Liver (tissue), 9 donors: ENCODE data around the gene PLCB4. TPM values are rescaled to one million over a fixed set of nuclear protein-coding genes. Genes with fewer than 3 reads are reported as not detected.

ENCODE experiments used
- DNase-seq: peaks from one replicate; pipeline ENCODE4 v3.0.0-alpha.2; 2017; ENCODE audit warnings: low spot score
- H3K27ac ChIP-seq, 2 donors: one replicate each; pipeline ENCODE4 v1.7.0; 2013; ENCODE audit warnings: inconsistent platforms in 2 of 2, low read length in 2 of 2, control low read depth in 1 of 2, low read depth in 1 of 2, mild to moderate bottlenecking in 1 of 2
- H3K27me3 ChIP-seq, 4 donors: one replicate each; pipeline versions ENCODE4 v1.6.1 to v1.7.0; 2013; ENCODE audit warnings: low read length in 3 of 4, inconsistent platforms in 1 of 4, mild to moderate bottlenecking in 1 of 4, moderate library complexity in 1 of 4; ENCODE audit not compliant: control insufficient read depth in 4 of 4, insufficient read depth in 4 of 4
- H3K36me3 ChIP-seq, 4 donors: one replicate each; pipeline versions ENCODE4 v1.6.1 to v1.7.0; 2013; ENCODE audit warnings: low read length in 3 of 4, mild to moderate bottlenecking in 3 of 4, low read depth in 1 of 4, moderate library complexity in 1 of 4; ENCODE audit not compliant: control insufficient read depth in 4 of 4, insufficient read depth in 3 of 4
- H3K4me1 ChIP-seq, 4 donors: one replicate each; pipeline versions ENCODE4 v1.6.1 to v1.7.0; 2013; ENCODE audit warnings: low read length in 3 of 4, mild to moderate bottlenecking in 3 of 4, moderate library complexity in 1 of 4; ENCODE audit not compliant: control insufficient read depth in 4 of 4, insufficient read depth in 4 of 4
- H3K4me3 ChIP-seq, 3 donors: one replicate each; pipeline versions ENCODE4 v1.6.1 to v1.7.0; 2013; ENCODE audit warnings: low read length in 3 of 3, control low read depth in 1 of 3, low read depth in 1 of 3, mild to moderate bottlenecking in 1 of 3
- H3K9ac ChIP-seq, 2 donors: one replicate each; pipeline ENCODE4 v1.7.0; 2013; ENCODE audit warnings: low read length in 2 of 2, mild to moderate bottlenecking in 2 of 2, moderate library complexity in 2 of 2, control low read depth in 1 of 2, low read depth in 1 of 2
- H3K9me3 ChIP-seq, 4 donors: one replicate each; pipeline versions ENCODE4 v1.6.1 to v1.7.0; 2013; ENCODE audit warnings: low read length in 3 of 4; ENCODE audit not compliant: control insufficient read depth in 4 of 4
- EGR1 ChIP-seq, 2 donors: IDR thresholded peaks; 2 replicates each; pipeline ENCODE4 v1.6.1; 2016 to 2018; ENCODE audit warnings: antibody characterized with exemption in 2 of 2, low read depth in 2 of 2
- FOXA1 ChIP-seq: IDR thresholded peaks from 2 replicates; pipeline ENCODE4 v1.6.1; 2016; ENCODE audit warnings: antibody characterized with exemption
- FOXA2 ChIP-seq: IDR thresholded peaks from 2 replicates; pipeline ENCODE4 v1.6.1; 2016; ENCODE audit warnings: antibody characterized with exemption
- GABPA ChIP-seq, 2 donors: IDR thresholded peaks in 1 of 2; conservative IDR thresholded peaks in 1 of 2; 2 replicates each; pipeline ENCODE4 v1.6.1; 2016; ENCODE audit warnings: antibody characterized with exemption in 2 of 2, mild to moderate bottlenecking in 1 of 2, moderate library complexity in 1 of 2
- HNF4G ChIP-seq: IDR thresholded peaks from 2 replicates; pipeline ENCODE4 v1.6.1; 2016; ENCODE audit warnings: antibody characterized with exemption
- JUND ChIP-seq, 2 donors: IDR thresholded peaks; 2 replicates each; pipeline ENCODE4 v1.6.1; 2016; ENCODE audit warnings: antibody characterized with exemption in 2 of 2
- RAD21 ChIP-seq, 2 donors: IDR thresholded peaks; 2 replicates each; pipeline ENCODE4 v1.6.1; 2016; ENCODE audit warnings: antibody characterized with exemption in 2 of 2, mild to moderate bottlenecking in 2 of 2
- RXRA ChIP-seq, 2 donors: IDR thresholded peaks; 2 replicates each; pipeline ENCODE4 v1.6.1; 2017 to 2018; ENCODE audit warnings: antibody characterized with exemption in 2 of 2, mild to moderate bottlenecking in 1 of 2
- SP1 ChIP-seq: IDR thresholded peaks from 2 replicates; pipeline ENCODE4 v1.6.1; 2018; ENCODE audit warnings: antibody characterized with exemption, mild to moderate bottlenecking
- TAF1 ChIP-seq: conservative IDR thresholded peaks from 2 replicates; pipeline ENCODE4 v1.6.1; 2016; ENCODE audit warnings: antibody characterized with exemption, mild to moderate bottlenecking
- YY1 ChIP-seq: IDR thresholded peaks from 2 replicates; pipeline ENCODE4 v1.6.1; 2016; ENCODE audit warnings: antibody characterized with exemption, mild to moderate bottlenecking
- WGBS: extraction: QIAGEN DNeasy Blood & Tissue Kit; methylation state at CpG from one replicate; pipeline ENCODE4 v1.1.7; 2013; 5-methylcytosine and 5-hydroxymethylcytosine counted together
- polyA plus RNA-seq, 2 donors: library from polyadenylated mRNA; stranded (reverse) in 1 of 2; unstranded in 1 of 2; fragments of 200-250 nt in 1 of 2; fragments of >200 nt in 1 of 2; fragmentation: Nextera tagmentation in 1 of 2; extraction: Ambion mirVana in 1 of 2; gene quantifications; one replicate each; pipeline versions ENCODE4 v1.2.1 to v1.2.3, GENCODE V29; 2013 to 2015
- total RNA-seq, 2 donors: library from RNA; depleted of rRNA; stranded (reverse); fragments of >200 nt; gene quantifications; one replicate each; pipeline ENCODE4 v1.2.3, GENCODE V29; 2014
- TF ChIP-seq, protein P1 (sequence below): fragments of 150-350 bp; IDR thresholded peaks from 2 replicates; pipeline ENCODE4 v1.5.1; 2017; ENCODE audit warnings: improper control_type of control experiment, low read depth, low read length; ENCODE audit not compliant: missing input control
- TF ChIP-seq, protein P2 (sequence below): IDR thresholded peaks from 2 replicates; pipeline ENCODE4 v1.6.1; 2016; ENCODE audit warnings: antibody characterized with exemption
- TF ChIP-seq, protein P3 (sequence below): IDR thresholded peaks from 2 replicates; pipeline ENCODE4 v1.6.1; 2016; ENCODE audit warnings: antibody characterized with exemption
- TF ChIP-seq, protein P4 (sequence below): IDR thresholded peaks from 2 replicates; pipeline ENCODE4 v1.6.1; 2016; ENCODE audit warnings: antibody characterized with exemption, mild to moderate bottlenecking
- donor health status: healthy.
- donor health status: healthy.
- donor health status: healthy.
- donor health status: healthy.
- donor health status: healthy.

Gene PLCB4
- total and polyA plus RNA-seq, 4 donors = 0.14 to 0.67 (median 0.30) TPM

DNA sequence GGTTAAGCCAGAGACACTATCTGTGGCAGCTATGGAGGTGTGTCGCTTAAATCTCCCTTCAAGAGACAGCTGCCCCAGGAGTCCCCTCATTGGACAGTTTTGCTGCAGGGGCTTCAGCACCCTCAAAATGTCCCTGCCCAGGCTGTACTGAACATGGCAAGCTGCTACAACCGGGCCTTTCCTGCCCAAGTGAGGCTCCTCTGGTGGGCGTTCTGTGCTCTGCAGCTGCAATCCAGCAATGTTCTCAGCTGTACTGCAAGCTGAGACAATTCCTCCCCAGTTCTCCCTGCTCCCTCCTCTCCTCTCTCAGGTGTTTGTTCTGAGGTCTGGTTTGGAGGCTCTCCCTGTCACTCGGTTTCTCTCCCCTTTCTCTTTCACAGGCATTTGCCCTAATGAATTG lies 254.7 kb downstream of the PLCB4 start (continued):
- TF ChIP-seq, protein P1, sequence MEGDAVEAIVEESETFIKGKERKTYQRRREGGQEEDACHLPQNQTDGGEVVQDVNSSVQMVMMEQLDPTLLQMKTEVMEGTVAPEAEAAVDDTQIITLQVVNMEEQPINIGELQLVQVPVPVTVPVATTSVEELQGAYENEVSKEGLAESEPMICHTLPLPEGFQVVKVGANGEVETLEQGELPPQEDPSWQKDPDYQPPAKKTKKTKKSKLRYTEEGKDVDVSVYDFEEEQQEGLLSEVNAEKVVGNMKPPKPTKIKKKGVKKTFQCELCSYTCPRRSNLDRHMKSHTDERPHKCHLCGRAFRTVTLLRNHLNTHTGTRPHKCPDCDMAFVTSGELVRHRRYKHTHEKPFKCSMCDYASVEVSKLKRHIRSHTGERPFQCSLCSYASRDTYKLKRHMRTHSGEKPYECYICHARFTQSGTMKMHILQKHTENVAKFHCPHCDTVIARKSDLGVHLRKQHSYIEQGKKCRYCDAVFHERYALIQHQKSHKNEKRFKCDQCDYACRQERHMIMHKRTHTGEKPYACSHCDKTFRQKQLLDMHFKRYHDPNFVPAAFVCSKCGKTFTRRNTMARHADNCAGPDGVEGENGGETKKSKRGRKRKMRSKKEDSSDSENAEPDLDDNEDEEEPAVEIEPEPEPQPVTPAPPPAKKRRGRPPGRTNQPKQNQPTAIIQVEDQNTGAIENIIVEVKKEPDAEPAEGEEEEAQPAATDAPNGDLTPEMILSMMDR = no peak
- TF ChIP-seq YY1 (no peak), EGR1 (IDR thresholded peaks at IDR 0.05; ENCODE audit: low read depth in 2 of 2) (no peak), TAF1 (no peak)

DNA sequence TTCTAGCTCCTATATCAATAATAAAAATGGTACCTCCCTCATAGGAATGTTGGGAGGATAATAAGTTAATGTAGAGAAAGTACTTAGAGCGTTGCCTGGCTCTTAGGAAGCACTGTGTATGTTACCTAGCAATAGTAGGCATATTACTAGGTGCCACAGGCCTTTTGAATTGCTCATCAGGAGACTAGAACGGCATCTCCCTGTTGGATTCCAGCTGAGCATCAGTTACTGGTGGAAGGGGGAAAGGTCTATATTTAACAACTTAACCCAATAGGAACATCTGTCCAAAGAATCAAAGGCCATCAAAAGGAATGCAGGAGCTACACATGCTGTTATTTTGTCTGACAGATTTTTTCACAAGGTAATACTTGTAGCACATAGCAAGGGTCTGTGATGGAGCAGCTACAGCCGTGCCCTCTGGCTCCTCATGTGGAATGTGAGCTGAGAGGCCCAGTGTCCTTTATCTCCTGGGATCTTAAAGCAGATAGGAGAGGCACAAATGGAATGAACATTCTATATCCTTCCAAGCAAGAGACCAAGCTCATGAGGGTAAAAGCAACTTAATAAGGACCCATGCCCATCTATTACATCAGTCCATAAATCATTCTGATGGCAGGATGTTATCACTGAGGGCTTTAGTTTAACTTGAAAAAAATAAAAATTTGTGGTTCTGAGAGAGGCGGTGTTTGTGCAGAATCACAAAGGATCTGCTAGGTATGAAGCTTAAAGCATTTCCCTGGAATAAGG lies 260.6 kb downstream of the PLCB4 start:
- Histone ChIP-seq H3K4me1 (no peaks in the 10 kb centered on the region), H3K9ac (no peak overlapping the region), H3K4me3 (no peak overlapping the region), H3K27ac (no peak overlapping the region), H3K9me3 (no peaks in the 10 kb centered on the region), H3K36me3 (no peaks in the 10 kb centered on the region), H3K27me3 (no peaks in the 10 kb centered on the region)
- no peak for DNase-seq
- WGBS = 79% methylated on average over 4 of the region's 4 CpGs
- no peak for TF ChIP-seq HNF4G
- no peak for TF ChIP-seq YY1
- TF ChIP-seq RAD21 (IDR thresholded peaks at IDR 0.05) = no peak
- TF ChIP-seq, protein P2, sequence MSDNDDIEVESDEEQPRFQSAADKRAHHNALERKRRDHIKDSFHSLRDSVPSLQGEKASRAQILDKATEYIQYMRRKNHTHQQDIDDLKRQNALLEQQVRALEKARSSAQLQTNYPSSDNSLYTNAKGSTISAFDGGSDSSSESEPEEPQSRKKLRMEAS = no peak
- TF ChIP-seq, protein P3, sequence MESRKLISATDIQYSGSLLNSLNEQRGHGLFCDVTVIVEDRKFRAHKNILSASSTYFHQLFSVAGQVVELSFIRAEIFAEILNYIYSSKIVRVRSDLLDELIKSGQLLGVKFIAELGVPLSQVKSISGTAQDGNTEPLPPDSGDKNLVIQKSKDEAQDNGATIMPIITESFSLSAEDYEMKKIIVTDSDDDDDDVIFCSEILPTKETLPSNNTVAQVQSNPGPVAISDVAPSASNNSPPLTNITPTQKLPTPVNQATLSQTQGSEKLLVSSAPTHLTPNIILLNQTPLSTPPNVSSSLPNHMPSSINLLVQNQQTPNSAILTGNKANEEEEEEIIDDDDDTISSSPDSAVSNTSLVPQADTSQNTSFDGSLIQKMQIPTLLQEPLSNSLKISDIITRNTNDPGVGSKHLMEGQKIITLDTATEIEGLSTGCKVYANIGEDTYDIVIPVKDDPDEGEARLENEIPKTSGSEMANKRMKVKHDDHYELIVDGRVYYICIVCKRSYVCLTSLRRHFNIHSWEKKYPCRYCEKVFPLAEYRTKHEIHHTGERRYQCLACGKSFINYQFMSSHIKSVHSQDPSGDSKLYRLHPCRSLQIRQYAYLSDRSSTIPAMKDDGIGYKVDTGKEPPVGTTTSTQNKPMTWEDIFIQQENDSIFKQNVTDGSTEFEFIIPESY = no peak
- no peak for TF ChIP-seq TAF1
- TF ChIP-seq EGR1 (IDR thresholded peaks at IDR 0.05; ENCODE audit: low read depth in 2 of 2) = no peak
- TF ChIP-seq SP1 = no peak

DNA sequence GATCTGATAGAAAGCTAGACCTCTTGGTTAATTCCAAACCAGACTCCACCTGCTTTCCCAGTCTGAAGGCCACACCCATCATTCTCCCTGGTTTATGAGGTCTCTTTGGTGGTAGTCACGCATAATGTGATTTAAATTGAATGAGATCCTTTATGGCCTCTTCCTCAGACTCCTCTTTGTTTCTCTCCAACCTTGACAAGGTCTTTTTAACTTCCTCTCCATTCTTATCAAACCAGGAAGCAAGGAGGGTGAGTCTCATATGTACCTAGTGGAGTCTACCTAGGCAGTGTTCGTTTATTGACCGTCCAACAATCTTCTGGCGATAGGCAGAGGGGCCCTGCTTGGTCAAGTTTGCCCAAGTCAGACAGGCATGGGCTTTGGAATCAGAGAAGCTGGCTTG lies 261.3 kb downstream of the PLCB4 start:
- DNase-seq = no peak
- WGBS = 86% methylated on average over 4 of the region's 4 CpGs
- Histone ChIP-seq H3K4me1 (no peaks in the 10 kb centered on the region), H3K4me3 (no peak overlapping the region), H3K9me3 (no peaks in the 10 kb centered on the region), H3K27ac (no peak overlapping the region), H3K9ac (no peak overlapping the region), H3K36me3 (no peaks in the 10 kb centered on the region), H3K27me3 (no peaks in the 10 kb centered on the region)
- TF ChIP-seq EGR1 (IDR thresholded peaks at IDR 0.05; ENCODE audit: low read depth in 2 of 2) (no peak), YY1 (no peak), SP1 (no peak), RXRA (IDR thresholded peaks at IDR 0.05) (no peak), GABPA (IDR thresholded peaks at IDR 0.05 in 1 of 2, conservative IDR thresholded peaks at IDR 0.05 in 1 of 2) (no peak), JUND (IDR thresholded peaks at IDR 0.05) (no peak), FOXA2 (no peak), TAF1 (no peak), FOXA1 (no peak), HNF4G (no peak)
- TF ChIP-seq, protein P1 = no peak
- TF ChIP-seq, protein P2 = no peak
- TF ChIP-seq, protein P3 = no peak
- TF ChIP-seq, protein P4, sequence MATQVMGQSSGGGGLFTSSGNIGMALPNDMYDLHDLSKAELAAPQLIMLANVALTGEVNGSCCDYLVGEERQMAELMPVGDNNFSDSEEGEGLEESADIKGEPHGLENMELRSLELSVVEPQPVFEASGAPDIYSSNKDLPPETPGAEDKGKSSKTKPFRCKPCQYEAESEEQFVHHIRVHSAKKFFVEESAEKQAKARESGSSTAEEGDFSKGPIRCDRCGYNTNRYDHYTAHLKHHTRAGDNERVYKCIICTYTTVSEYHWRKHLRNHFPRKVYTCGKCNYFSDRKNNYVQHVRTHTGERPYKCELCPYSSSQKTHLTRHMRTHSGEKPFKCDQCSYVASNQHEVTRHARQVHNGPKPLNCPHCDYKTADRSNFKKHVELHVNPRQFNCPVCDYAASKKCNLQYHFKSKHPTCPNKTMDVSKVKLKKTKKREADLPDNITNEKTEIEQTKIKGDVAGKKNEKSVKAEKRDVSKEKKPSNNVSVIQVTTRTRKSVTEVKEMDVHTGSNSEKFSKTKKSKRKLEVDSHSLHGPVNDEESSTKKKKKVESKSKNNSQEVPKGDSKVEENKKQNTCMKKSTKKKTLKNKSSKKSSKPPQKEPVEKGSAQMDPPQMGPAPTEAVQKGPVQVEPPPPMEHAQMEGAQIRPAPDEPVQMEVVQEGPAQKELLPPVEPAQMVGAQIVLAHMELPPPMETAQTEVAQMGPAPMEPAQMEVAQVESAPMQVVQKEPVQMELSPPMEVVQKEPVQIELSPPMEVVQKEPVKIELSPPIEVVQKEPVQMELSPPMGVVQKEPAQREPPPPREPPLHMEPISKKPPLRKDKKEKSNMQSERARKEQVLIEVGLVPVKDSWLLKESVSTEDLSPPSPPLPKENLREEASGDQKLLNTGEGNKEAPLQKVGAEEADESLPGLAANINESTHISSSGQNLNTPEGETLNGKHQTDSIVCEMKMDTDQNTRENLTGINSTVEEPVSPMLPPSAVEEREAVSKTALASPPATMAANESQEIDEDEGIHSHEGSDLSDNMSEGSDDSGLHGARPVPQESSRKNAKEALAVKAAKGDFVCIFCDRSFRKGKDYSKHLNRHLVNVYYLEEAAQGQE = no peak
